Activated CD4-positive, alpha-beta T cell treated with anti-CD3 and anti-CD28 coated beads, Interleukin-2, amount 50 U/mL, for 1 hour (primary cell): Measurements from ENCODE around the gene TSPAN14.

Source experiments
- DNase-seq: peaks from one replicate; pipeline ENCODE4 v3.0.0-alpha.2; 2020

TSPAN14 gene

GRCh38 chr10:80457554-80458262 lies 3.6 kb downstream of the TSPAN14 start:
- no peak for DNase-seq

- DNase-seq, result no peak
Measured at GRCh38 chr10:80458263-80458625, 4.1 kb downstream of the TSPAN14 start.

- DNase-seq, result no peak
Measured at GRCh38 chr10:80458638-80459037, 4.5 kb downstream of the TSPAN14 start.

- DNase-seq, result peak; percentile 61
Measured at GRCh38 chr10:80459047-80459865, 5.1 kb downstream of the TSPAN14 start.

GRCh38 chr10:80460399-80461207 lies 6.5 kb downstream of the TSPAN14 start:
- DNase-seq, result no peak

- no peak for DNase-seq
Measured at GRCh38 chr10:80461208-80462183, 7.4 kb downstream of the TSPAN14 start.

GRCh38 chr10:80462299-80462980 lies 8.3 kb downstream of the TSPAN14 start:
- no peak for DNase-seq

- no peak for DNase-seq
Measured at GRCh38 chr10:80462981-80463741, 9.1 kb downstream of the TSPAN14 start.

GRCh38 chr10:80463868-80464267 lies 9.8 kb downstream of the TSPAN14 start:
- DNase-seq, result no peak

GRCh38 chr10:80464557-80465450 lies 10.7 kb downstream of the TSPAN14 start:
- no peak for DNase-seq

- no peak for DNase-seq
Measured at GRCh38 chr10:80465451-80465835, 11.3 kb downstream of the TSPAN14 start.

GRCh38 chr10:80465839-80466590 lies 11.9 kb downstream of the TSPAN14 start:
- peak; percentile 67 for DNase-seq

- no peak for DNase-seq
Measured at GRCh38 chr10:80466724-80467326, 12.7 kb downstream of the TSPAN14 start.

- DNase-seq, result peak; percentile 65
Measured at GRCh38 chr10:80468002-80468401, 13.9 kb downstream of the TSPAN14 start.

GRCh38 chr10:80468806-80469421 lies 14.8 kb downstream of the TSPAN14 start:
- no peak for DNase-seq

GRCh38 chr10:80470266-80470665 lies 16.2 kb downstream of the TSPAN14 start:
- no peak for DNase-seq

- no peak for DNase-seq
Measured at GRCh38 chr10:80471001-80471400, 16.9 kb downstream of the TSPAN14 start.

- no peak for DNase-seq
Measured at GRCh38 chr10:80471715-80472233, 17.7 kb downstream of the TSPAN14 start.
